ENCODE measurements around the gene GCNT3. TPM values are rescaled to one million over a fixed set of nuclear protein-coding genes. Genes with fewer than 3 reads are reported as not detected.

GCNT3 gene
- 1 to 10 TPM in 1 of 2 donors, under 1 TPM in 1; 0.63 to 3.7 TPM for total RNA-seq
- 1 to 10 TPM in 1 of 2 donors, under 1 TPM in 1; 0.85 to 3.7 TPM for polyA plus RNA-seq
- long read RNA-seq, donor 1, result 0 reads
- long read RNA-seq, donor 2, full-length matches to known transcripts, result 1 of 1 reads
- long read RNA-seq, donor 2, partial matches to known transcripts, result 0 of 1 reads
- long read RNA-seq, donor 2, other reads (novel, unspliced or antisense), result 0 of 1 reads
- long read RNA-seq, donor 3, result 0 reads
- long read RNA-seq, donor 4, partial matches to known transcripts, result 86 of 86 reads
- long read RNA-seq, donor 4, other reads (novel, unspliced or antisense), result 0 of 86 reads
- long read RNA-seq, donor 5, partial matches to known transcripts, result 121 of 228 reads
- long read RNA-seq, donor 5, other reads (novel, unspliced or antisense), result 107 of 228 reads

DNA sequence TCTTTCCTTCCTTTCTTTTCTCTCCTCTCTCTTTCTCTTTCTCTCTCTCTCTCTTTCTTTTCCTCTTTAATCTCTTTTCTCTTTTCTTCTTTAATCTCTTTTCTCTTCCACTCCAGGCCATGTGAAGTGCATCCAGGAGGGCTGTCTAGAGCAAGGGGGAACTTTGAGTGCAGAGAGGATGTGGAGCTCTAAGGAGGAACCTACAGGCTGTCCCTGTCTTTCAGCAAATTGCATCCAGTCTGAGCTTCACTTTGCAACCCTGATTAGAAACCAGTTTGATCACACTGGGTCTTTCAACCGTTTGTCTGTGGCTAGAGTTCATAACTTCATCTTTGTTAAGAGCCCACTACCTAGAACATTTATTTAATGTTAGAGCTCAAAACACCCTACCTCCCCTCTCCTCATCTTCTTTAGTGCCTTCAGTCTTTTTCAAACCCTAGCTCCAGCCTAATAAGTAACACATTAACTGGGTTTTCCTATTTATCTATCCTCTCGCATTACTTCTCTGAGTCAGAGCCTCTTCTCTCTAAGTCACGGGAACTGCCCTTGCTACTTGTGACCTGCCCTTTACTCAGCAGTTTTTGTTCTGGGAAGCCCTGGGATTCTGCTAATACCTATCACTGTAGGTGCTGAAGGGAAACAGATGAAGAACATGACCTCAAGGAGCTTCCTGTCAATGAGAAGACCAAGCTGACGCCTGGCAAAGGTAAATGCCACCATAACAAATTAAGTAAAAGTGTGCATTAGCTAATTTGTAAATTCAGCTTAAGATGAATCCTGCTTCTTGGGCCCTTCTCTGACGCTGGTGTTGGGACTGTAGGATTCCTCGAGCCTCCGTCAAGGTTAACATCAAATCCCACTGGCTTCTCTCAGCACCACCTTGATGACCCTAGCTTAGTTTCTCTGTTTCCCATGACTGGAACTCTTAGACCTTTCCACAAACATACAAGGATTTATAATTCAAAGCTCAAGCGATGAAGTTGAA is at the start of gene GCNT3:
Gene GCNT3 (plus strand): TSS at position 508 of the 985 bp plus-strand sequence. CDS start 6,456 bp downstream, outside the sequence.
- no peaks in the 10 kb centered on the region for H3K36me3 ChIP-seq (ENCODE audit: control insufficient read depth in 4 of 4, insufficient read depth in 4 of 4, low read length in 4 of 4)
- no peaks in the 10 kb centered on the region for H3K9me3 ChIP-seq (ENCODE audit: control insufficient read depth in 4 of 4, insufficient read depth in 3 of 4, low read length in 3 of 4)
- H3K27ac ChIP-seq (ENCODE audit: low read depth in 1 of 2, low read length in 1 of 2), result no peak within 1 kb of the TSS
- peak in 1 of 3 donors; percentile 33 for DNase-seq
- H3K4me3 ChIP-seq, result no peak within 1 kb of the TSS
- peak; percentile 47 for ATAC-seq (ENCODE audit: insufficient read depth, low FRiP score)
- whole genome bisulfite sequencing, 2 donors, result 70 to 83% methylated on average over 8 of the region's 8 CpGs
- no peak within 1 kb of the TSS for H3K9ac ChIP-seq (ENCODE audit: insufficient read depth in 1 of 2, low read length in 2 of 2)
- no peak for TF ChIP-seq CTCF (IDR thresholded peaks at IDR 0.05; ENCODE audit: control extremely low read depth, extremely low read depth)
- no peaks in the 10 kb centered on the region for H3K27me3 ChIP-seq (ENCODE audit: control insufficient read depth in 3 of 3, insufficient read depth in 3 of 3, low read length in 2 of 3)
- H3K4me1 ChIP-seq (ENCODE audit: control insufficient read depth in 5 of 5, insufficient read depth in 5 of 5, low read length in 5 of 5), result peaks cover 0 to 6% (median 0%) of the 10 kb centered on the region in 5 donors

- no peak for ATAC-seq (ENCODE audit: insufficient read depth, low FRiP score)
- peaks cover 0 to 6% (median under 1%) of the 10 kb centered on the region in 4 donors for H3K9me3 ChIP-seq (ENCODE audit: control insufficient read depth in 4 of 4, insufficient read depth in 3 of 4, low read length in 3 of 4)
- no peaks in the 10 kb centered on the region for H3K27me3 ChIP-seq (ENCODE audit: control insufficient read depth in 3 of 3, insufficient read depth in 3 of 3, low read length in 2 of 3)
- H3K27ac ChIP-seq (ENCODE audit: low read depth in 1 of 2, low read length in 1 of 2), result no peak overlapping the region
- no peaks in the 10 kb centered on the region for H3K4me1 ChIP-seq (ENCODE audit: control insufficient read depth in 5 of 5, insufficient read depth in 5 of 5, low read length in 5 of 5)
- WGBS, 2 donors, result 93 to 96% methylated on average over 2 of the region's 2 CpGs
- TF ChIP-seq CTCF (IDR thresholded peaks at IDR 0.05; ENCODE audit: control extremely low read depth, extremely low read depth), result no peak
- no peaks in the 10 kb centered on the region for H3K36me3 ChIP-seq (ENCODE audit: control insufficient read depth in 4 of 4, insufficient read depth in 4 of 4, low read length in 4 of 4)
- no peak overlapping the region for H3K9ac ChIP-seq (ENCODE audit: insufficient read depth in 1 of 2, low read length in 2 of 2)
- H3K4me3 ChIP-seq, result no peak overlapping the region
- DNase-seq, result no peak
These were observed 49.0 kb upstream of the GCNT3 start for GRCh38 chr15:59562448-59563186.

- Histone ChIP-seq H3K36me3 (ENCODE audit: control insufficient read depth in 4 of 4, insufficient read depth in 4 of 4, low read length in 4 of 4) (no peaks in the 10 kb centered on the region), H3K27ac (ENCODE audit: low read depth in 1 of 2, low read length in 1 of 2) (no peak overlapping the region), H3K9me3 (ENCODE audit: control insufficient read depth in 4 of 4, insufficient read depth in 3 of 4, low read length in 3 of 4) (peaks cover 0 to 6% (median under 1%) of the 10 kb centered on the region in 4 donors), H3K9ac (ENCODE audit: insufficient read depth in 1 of 2, low read length in 2 of 2) (no peak overlapping the region), H3K27me3 (ENCODE audit: control insufficient read depth in 3 of 3, insufficient read depth in 3 of 3, low read length in 2 of 3) (no peaks in the 10 kb centered on the region), H3K4me1 (ENCODE audit: control insufficient read depth in 5 of 5, insufficient read depth in 5 of 5, low read length in 5 of 5) (no peaks in the 10 kb centered on the region), H3K4me3 (no peak overlapping the region)
- no peak for DNase-seq
- WGBS, 2 donors, result 74 to 95% methylated on average over 4 of the region's 4 CpGs
- no peak for ATAC-seq (ENCODE audit: insufficient read depth, low FRiP score)
- TF ChIP-seq CTCF (IDR thresholded peaks at IDR 0.05; ENCODE audit: control extremely low read depth, extremely low read depth), result no peak
These were observed 46.3 kb upstream of the GCNT3 start for GRCh38 chr15:59565299-59565698.
